SK-N-SH (cell line): ENCODE data around the gene TPRA1. TPM values are rescaled to one million over a fixed set of nuclear protein-coding genes. Genes with fewer than 3 reads are reported as not detected.
A peak's percentile ranks its signal among the peaks of the same experiment; 100 is the strongest.

ENCODE experiments used
- CTCF ChIA-PET: fragments of 300-600, 350-600 bp; formaldehyde crosslinking; extraction: SDS; loops from one replicate; lab custom pipeline; 2021; lab: Yijun Ruan, JAX
- POLR2A ChIA-PET: fragments of 350-600 bp; sonication (Branson Sonifier 250); formaldehyde crosslinking; extraction: SDS; loops from one replicate; lab custom pipeline; 2020; ENCODE audit warnings: antibody characterized with exemption, inconsistent platforms; lab: Yijun Ruan, JAX
- DNase-seq: peaks from one replicate; pipeline ENCODE4 v3.0.0; 2012
- H2AFZ ChIP-seq: fragments of 200-600 bp; sonication (generic); 2 replicates; pipeline ENCODE4 v1.8.1; 2016; ENCODE audit warnings: antibody characterized with exemption, mild to moderate bottlenecking, low read depth
- H3F3A ChIP-seq: fragments of 200-600 bp; sonication (generic); replicated peaks from 2 replicates; pipeline ENCODE3; 2016; ENCODE audit warnings: antibody characterized with exemption, mild to moderate bottlenecking; ENCODE audit not compliant: insufficient read depth
- H3K27ac ChIP-seq, 2 experiments: fragments of 200-500 bp in 1 of 2; fragments of 200-600 bp in 1 of 2; sonication (Bioruptor generic) in 1 of 2; sonication (generic), shearing (Covaris generic) in 1 of 2; 2 replicates each; pipeline versions ENCODE4 v1.5.1 to v1.6.1; 2014 to 2016; ENCODE audit warnings: low read depth in 2 of 2, inconsistent platforms in 1 of 2, low read length in 1 of 2, mild to moderate bottlenecking in 1 of 2, mixed read lengths in 1 of 2
- H3K27me3 ChIP-seq: fragments of 200-600 bp; sonication (generic), shearing (Covaris generic); 2 replicates; pipeline ENCODE4 v1.6.1; 2016; ENCODE audit warnings: mixed run types; ENCODE audit not compliant: insufficient read depth
- H3K36me3 ChIP-seq, 2 experiments: fragments of 200-500 bp in 1 of 2; fragments of 200-600 bp in 1 of 2; sonication (Bioruptor generic) in 1 of 2; sonication (generic) in 1 of 2; replicated peaks in 1 of 2; 2 replicates each; pipeline versions ENCODE3 to v1.5.1; 2014 to 2016; ENCODE audit warnings: low read length in 1 of 2, mild to moderate bottlenecking in 1 of 2; ENCODE audit not compliant: insufficient read depth in 2 of 2, control insufficient read depth in 1 of 2
- H3K4me1 ChIP-seq, 2 experiments: fragments of 200-500 bp in 1 of 2; fragments of 200-600 bp in 1 of 2; sonication (Bioruptor generic) in 1 of 2; sonication (generic), shearing (Covaris generic) in 1 of 2; 2 replicates each; pipeline versions ENCODE4 v1.5.1 to v1.6.1; 2014 to 2016; ENCODE audit warnings: low read depth in 1 of 2, low read length in 1 of 2, mixed run types in 1 of 2; ENCODE audit not compliant: insufficient read depth in 2 of 2, control insufficient read depth in 1 of 2
- H3K4me2 ChIP-seq: fragments of 200-600 bp; sonication (generic), shearing (Covaris generic); 2 replicates; pipeline ENCODE4 v1.6.1; 2017; ENCODE audit warnings: mixed run types
- H3K4me3 ChIP-seq, 2 experiments: fragments of 200-500 bp in 1 of 2; fragments of 200-600 bp in 1 of 2; sonication (Bioruptor generic) in 1 of 2; sonication (generic), shearing (Covaris generic) in 1 of 2; 2 replicates each; pipeline versions ENCODE4 v1.5.1 to v1.8.1; 2014 to 2016; ENCODE audit warnings: low read depth in 2 of 2, inconsistent platforms in 1 of 2, low read length in 1 of 2, mild to moderate bottlenecking in 1 of 2, mixed read lengths in 1 of 2, moderate library complexity in 1 of 2
- H3K79me2 ChIP-seq: fragments of 200-600 bp; sonication (generic); 2 replicates; pipeline ENCODE4 v1.8.1; 2017; ENCODE audit warnings: mild to moderate bottlenecking; ENCODE audit not compliant: insufficient read depth
- H3K9ac ChIP-seq: fragments of 200-600 bp; sonication (generic); 2 replicates; pipeline ENCODE4 v1.6.1; 2017; ENCODE audit warnings: mixed run types
- H3K9me2 ChIP-seq: fragments of 200-600 bp; sonication (generic); 2 replicates; pipeline ENCODE4 v1.6.1; 2017; ENCODE audit warnings: mixed run types
- H3K9me3 ChIP-seq: fragments of 200-600 bp; sonication (generic); 2 replicates; pipeline ENCODE4 v1.6.1; 2017; ENCODE audit warnings: mixed run types, mild to moderate bottlenecking, moderate library complexity
- H4K20me1 ChIP-seq: fragments of 200-600 bp; sonication (generic); 2 replicates; pipeline ENCODE4 v1.6.1; 2017; ENCODE audit warnings: mild to moderate bottlenecking, mixed run types; ENCODE audit not compliant: insufficient read depth
- CHD2 ChIP-seq: fragments of 150-350 bp; IDR thresholded peaks from 2 replicates; pipeline ENCODE4 v1.6.1; 2018; ENCODE audit warnings: low read length; ENCODE audit not compliant: partially characterized antibody
- CTCF ChIP-seq: fragments of 200-600 bp; sonication (generic); IDR thresholded peaks from 2 replicates; pipeline ENCODE4 v1.6.1; 2017; ENCODE audit warnings: antibody characterized with exemption, mild to moderate bottlenecking, moderate library complexity
- ELF1 ChIP-seq: IDR thresholded peaks from 2 replicates; pipeline ENCODE4 v1.4.0; 2012
- EP300 ChIP-seq, 2 experiments: IDR thresholded peaks; 2 replicates each; pipeline versions ENCODE4 v1.4.0 to v1.6.1; 2012; ENCODE audit warnings: borderline replicate concordance in 1 of 2, low read depth in 1 of 2, low read length in 1 of 2
- FOXM1 ChIP-seq: IDR thresholded peaks from 2 replicates; pipeline ENCODE4 v1.4.0; 2012; ENCODE audit warnings: low read depth, mild to moderate bottlenecking
- GATA2 ChIP-seq: sonication (generic); formaldehyde crosslinking; IDR thresholded peaks from 2 replicates; pipeline ENCODE4 v1.5.0; 2020; ENCODE audit warnings: mild to moderate bottlenecking, missing genetic modification reagents
- JUND ChIP-seq: IDR thresholded peaks from 2 replicates; pipeline ENCODE4 v1.4.0; 2012
- MEF2A ChIP-seq: IDR thresholded peaks from 2 replicates; pipeline ENCODE4 v1.4.0; 2012; ENCODE audit warnings: low read depth, borderline replicate concordance
- RAD21 ChIP-seq: IDR thresholded peaks from 2 replicates; pipeline ENCODE4 v1.6.1; 2012; ENCODE audit warnings: mild to moderate bottlenecking, low read length
- RCOR1 ChIP-seq: fragments of 150-350 bp; IDR thresholded peaks from 2 replicates; pipeline ENCODE4 v1.6.1; 2017; ENCODE audit warnings: antibody characterized with exemption, low read length
- SIN3A ChIP-seq: IDR thresholded peaks from 2 replicates; pipeline ENCODE4 v1.6.1; 2012; ENCODE audit warnings: low read depth, mild to moderate bottlenecking, low read length, moderate library complexity, borderline replicate concordance
- TCF12 ChIP-seq: IDR thresholded peaks from 2 replicates; pipeline ENCODE4 v1.4.0; 2012
- whole genome bisulfite sequencing: methylation state at CpG from one replicate; pipeline ENCODE4 v1.1.6; 2017; ENCODE audit warnings: low lambda C conversion rate; 5-methylcytosine and 5-hydroxymethylcytosine counted together
- polyA plus RNA-seq, 3 experiments: library from polyadenylated mRNA; depleted of rRNA; stranded (reverse); fragments of >200 nt; gene quantifications; 2 replicates each; pipeline ENCODE4 v1.2.3, GENCODE V29; 2012
- TF ChIP-seq, protein P1 (sequence below): fragments of 150-350 bp; IDR thresholded peaks from 2 replicates; pipeline ENCODE4 v1.6.1; 2016; ENCODE audit warnings: mild to moderate bottlenecking, low read depth, low read length
- TF ChIP-seq, protein P2 (sequence below): IDR thresholded peaks from 2 replicates; pipeline ENCODE4 v1.4.0; 2012; ENCODE audit warnings: low read depth, borderline replicate concordance
- TF ChIP-seq, protein P3 (sequence below): IDR thresholded peaks from 2 replicates; pipeline ENCODE4; 2012
- TF ChIP-seq, protein P4 (sequence below): IDR thresholded peaks from 2 replicates; pipeline ENCODE4 v1.4.0; 2012; ENCODE audit warnings: low read depth
- TF ChIP-seq, protein P5 (sequence below): IDR thresholded peaks from 2 replicates; pipeline ENCODE4 v1.6.1; 2012; ENCODE audit warnings: mild to moderate bottlenecking, low read depth, low read length, moderate library complexity

TPRA1 gene
- polyA plus RNA-seq, 1 of the 3 experiments (the other 2 are of a cell fraction) = 26.3 TPM

DNA sequence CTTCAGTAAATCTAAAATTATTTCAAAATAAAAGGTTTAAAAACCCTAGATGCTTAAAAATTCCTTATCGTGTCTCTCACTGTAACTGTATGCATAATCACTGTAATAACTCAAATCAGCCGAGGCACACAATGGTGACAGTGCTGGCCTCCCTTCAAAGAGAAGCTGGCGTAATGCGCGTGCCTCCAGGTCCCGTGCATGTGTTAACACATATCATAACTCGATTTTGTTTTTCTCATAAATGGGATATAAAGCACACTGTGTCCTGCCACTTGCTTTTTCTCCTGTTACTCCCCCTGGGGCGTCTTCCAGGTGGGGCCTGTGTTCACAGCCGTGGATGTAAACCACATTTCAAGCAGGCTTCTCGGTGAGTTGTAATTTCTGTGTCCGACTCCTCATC, 56.0 kb downstream of the TPRA1 start:
- H4K20me1 ChIP-seq = no peaks in the 10 kb centered on the region
- peak overlapping the region in 1 of 2 experiments; percentile 34; a peak in 2 of 4 replicates for H3K27ac ChIP-seq
- no peak overlapping the region for H2AFZ ChIP-seq
- H3K4me1 ChIP-seq = peaks cover 0 to 39% of the 10 kb centered on the region in 2 experiments; a peak in 1 of 4 replicates
- CTCF ChIA-PET = interaction anchor here (1.7 to 2.2 kb wide), 2 partner anchors 9 to 13 kb away, joined by 7 to 15 read pairs; no protein-coding TSS in a partner anchor
- no peaks in the 10 kb centered on the region for H3K79me2 ChIP-seq
- H3K27me3 ChIP-seq = no peaks in the 10 kb centered on the region
- DNase-seq = no peak
- no peak overlapping the region for H3K9ac ChIP-seq
- no peaks in the 10 kb centered on the region for H3K36me3 ChIP-seq
- TF ChIP-seq CHD2 (no peak), EP300 (IDR thresholded peaks at IDR 0.05; ENCODE audit: borderline replicate concordance in 1 of 2, low read depth in 1 of 2, low read length in 1 of 2) (0 out of 4 replicates have a peak, but pooled peaks of 1 of the 2 experiments have one; percentile 9)
- no peaks in the 10 kb centered on the region for H3F3A ChIP-seq
- POLR2A ChIA-PET = no interaction called here
- no peak overlapping the region for H3K4me3 ChIP-seq
- WGBS = 58% methylated on average over 11 of the region's 11 CpGs
- no peaks in the 10 kb centered on the region for H3K9me3 ChIP-seq
- no peak overlapping the region for H3K4me2 ChIP-seq
- no peaks in the 10 kb centered on the region for H3K9me2 ChIP-seq

- 52% methylated on average over 2 of the region's 2 CpGs for WGBS
- H4K20me1 ChIP-seq = no peaks in the 10 kb centered on the region
- CTCF ChIA-PET = no interaction called here
Measured at GRCh38 chr3:127534161-127534451, 56.4 kb downstream of the TPRA1 start.

More at GRCh38 chr3:127534161-127534451, 56.4 kb downstream of the TPRA1 start:
- Histone ChIP-seq H3K27me3 (no peaks in the 10 kb centered on the region), H3K9me3 (no peaks in the 10 kb centered on the region), H3K9me2 (no peaks in the 10 kb centered on the region), H2AFZ (no peak overlapping the region), H3K4me2 (no peak overlapping the region), H3K79me2 (no peaks in the 10 kb centered on the region), H3K4me3 (no peak overlapping the region), H3K4me1 (peaks cover 0 to 39% of the 10 kb centered on the region in 2 experiments; a peak in 1 of 4 replicates), H3K9ac (no peak overlapping the region), H3F3A (no peaks in the 10 kb centered on the region), H3K27ac (no peak overlapping the region; a peak in 1 of 4 replicates), H3K36me3 (no peaks in the 10 kb centered on the region)
- no peak for DNase-seq
- POLR2A ChIA-PET = no interaction called here
- no peak for TF ChIP-seq MEF2A
- TF ChIP-seq, protein P1, sequence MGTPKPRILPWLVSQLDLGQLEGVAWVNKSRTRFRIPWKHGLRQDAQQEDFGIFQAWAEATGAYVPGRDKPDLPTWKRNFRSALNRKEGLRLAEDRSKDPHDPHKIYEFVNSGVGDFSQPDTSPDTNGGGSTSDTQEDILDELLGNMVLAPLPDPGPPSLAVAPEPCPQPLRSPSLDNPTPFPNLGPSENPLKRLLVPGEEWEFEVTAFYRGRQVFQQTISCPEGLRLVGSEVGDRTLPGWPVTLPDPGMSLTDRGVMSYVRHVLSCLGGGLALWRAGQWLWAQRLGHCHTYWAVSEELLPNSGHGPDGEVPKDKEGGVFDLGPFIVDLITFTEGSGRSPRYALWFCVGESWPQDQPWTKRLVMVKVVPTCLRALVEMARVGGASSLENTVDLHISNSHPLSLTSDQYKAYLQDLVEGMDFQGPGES = no peak
- TF ChIP-seq FOXM1 = no peak
- no peak for TF ChIP-seq EP300 (IDR thresholded peaks at IDR 0.05; ENCODE audit: borderline replicate concordance in 1 of 2, low read depth in 1 of 2, low read length in 1 of 2)
- TF ChIP-seq ELF1 = no peak
- TF ChIP-seq SIN3A = no peak
- no peak for TF ChIP-seq RCOR1
- TF ChIP-seq, protein P2, sequence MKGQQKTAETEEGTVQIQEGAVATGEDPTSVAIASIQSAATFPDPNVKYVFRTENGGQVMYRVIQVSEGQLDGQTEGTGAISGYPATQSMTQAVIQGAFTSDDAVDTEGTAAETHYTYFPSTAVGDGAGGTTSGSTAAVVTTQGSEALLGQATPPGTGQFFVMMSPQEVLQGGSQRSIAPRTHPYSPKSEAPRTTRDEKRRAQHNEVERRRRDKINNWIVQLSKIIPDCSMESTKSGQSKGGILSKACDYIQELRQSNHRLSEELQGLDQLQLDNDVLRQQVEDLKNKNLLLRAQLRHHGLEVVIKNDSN = no peak
- no peak for TF ChIP-seq RAD21
- TF ChIP-seq, protein P3, sequence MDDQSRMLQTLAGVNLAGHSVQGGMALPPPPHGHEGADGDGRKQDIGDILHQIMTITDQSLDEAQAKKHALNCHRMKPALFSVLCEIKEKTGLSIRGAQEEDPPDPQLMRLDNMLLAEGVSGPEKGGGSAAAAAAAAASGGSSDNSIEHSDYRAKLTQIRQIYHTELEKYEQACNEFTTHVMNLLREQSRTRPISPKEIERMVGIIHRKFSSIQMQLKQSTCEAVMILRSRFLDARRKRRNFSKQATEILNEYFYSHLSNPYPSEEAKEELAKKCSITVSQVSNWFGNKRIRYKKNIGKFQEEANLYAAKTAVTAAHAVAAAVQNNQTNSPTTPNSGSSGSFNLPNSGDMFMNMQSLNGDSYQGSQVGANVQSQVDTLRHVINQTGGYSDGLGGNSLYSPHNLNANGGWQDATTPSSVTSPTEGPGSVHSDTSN = no peak
- no peak for TF ChIP-seq TCF12
- no peak for TF ChIP-seq JUND
- TF ChIP-seq, protein P4, sequence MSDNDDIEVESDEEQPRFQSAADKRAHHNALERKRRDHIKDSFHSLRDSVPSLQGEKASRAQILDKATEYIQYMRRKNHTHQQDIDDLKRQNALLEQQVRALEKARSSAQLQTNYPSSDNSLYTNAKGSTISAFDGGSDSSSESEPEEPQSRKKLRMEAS = no peak
- no peak for TF ChIP-seq CHD2
- TF ChIP-seq GATA2 (CRISPR knock-in tag) = no peak
- TF ChIP-seq CTCF = no peak
- TF ChIP-seq, protein P5, sequence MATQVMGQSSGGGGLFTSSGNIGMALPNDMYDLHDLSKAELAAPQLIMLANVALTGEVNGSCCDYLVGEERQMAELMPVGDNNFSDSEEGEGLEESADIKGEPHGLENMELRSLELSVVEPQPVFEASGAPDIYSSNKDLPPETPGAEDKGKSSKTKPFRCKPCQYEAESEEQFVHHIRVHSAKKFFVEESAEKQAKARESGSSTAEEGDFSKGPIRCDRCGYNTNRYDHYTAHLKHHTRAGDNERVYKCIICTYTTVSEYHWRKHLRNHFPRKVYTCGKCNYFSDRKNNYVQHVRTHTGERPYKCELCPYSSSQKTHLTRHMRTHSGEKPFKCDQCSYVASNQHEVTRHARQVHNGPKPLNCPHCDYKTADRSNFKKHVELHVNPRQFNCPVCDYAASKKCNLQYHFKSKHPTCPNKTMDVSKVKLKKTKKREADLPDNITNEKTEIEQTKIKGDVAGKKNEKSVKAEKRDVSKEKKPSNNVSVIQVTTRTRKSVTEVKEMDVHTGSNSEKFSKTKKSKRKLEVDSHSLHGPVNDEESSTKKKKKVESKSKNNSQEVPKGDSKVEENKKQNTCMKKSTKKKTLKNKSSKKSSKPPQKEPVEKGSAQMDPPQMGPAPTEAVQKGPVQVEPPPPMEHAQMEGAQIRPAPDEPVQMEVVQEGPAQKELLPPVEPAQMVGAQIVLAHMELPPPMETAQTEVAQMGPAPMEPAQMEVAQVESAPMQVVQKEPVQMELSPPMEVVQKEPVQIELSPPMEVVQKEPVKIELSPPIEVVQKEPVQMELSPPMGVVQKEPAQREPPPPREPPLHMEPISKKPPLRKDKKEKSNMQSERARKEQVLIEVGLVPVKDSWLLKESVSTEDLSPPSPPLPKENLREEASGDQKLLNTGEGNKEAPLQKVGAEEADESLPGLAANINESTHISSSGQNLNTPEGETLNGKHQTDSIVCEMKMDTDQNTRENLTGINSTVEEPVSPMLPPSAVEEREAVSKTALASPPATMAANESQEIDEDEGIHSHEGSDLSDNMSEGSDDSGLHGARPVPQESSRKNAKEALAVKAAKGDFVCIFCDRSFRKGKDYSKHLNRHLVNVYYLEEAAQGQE = no peak
